OCI-LY3 (cell line): Measurements from ENCODE around the gene CRY1.
"Not testable (repeated sequence)": the region's sequence is repeated elsewhere in the genome, so short reads cannot be mapped to it uniquely, and the experiment has no call there.

Experiments
- H2AFZ ChIP-seq: fragments of 200-600, 300-600 bp; shearing (Covaris generic); 2 replicates; pipeline ENCODE4 v1.6.0; 2014; ENCODE audit warnings: antibody characterized with exemption, low read depth, low read length
- H3K27ac ChIP-seq: fragments of 200-600, 300-600 bp; sonication (generic); 2 replicates; pipeline ENCODE4 v1.5.1; 2014; ENCODE audit warnings: mild to moderate bottlenecking, low read length, moderate library complexity, mixed read lengths
- H3K27me3 ChIP-seq: fragments of 200-600, 300-600 bp; sonication (generic); 2 replicates; pipeline ENCODE4 v1.6.1; 2014; ENCODE audit warnings: low read depth, low read length, mixed read lengths
- H3K36me3 ChIP-seq: fragments of 200-600, 300-600 bp; sonication (generic); replicated peaks from 2 replicates; pipeline ENCODE3; 2014; ENCODE audit warnings: low read depth, low read length, mixed read lengths
- H3K4me1 ChIP-seq: fragments of 300-600, 200-600 bp; sonication (generic); 2 replicates; pipeline ENCODE4 v1.6.1; 2014; ENCODE audit warnings: low read length, mixed read lengths
- H3K4me2 ChIP-seq: fragments of 200-600, 300-600 bp; sonication (generic); 2 replicates; pipeline ENCODE4 v1.6.1; 2014; ENCODE audit warnings: low read length, mixed read lengths
- H3K4me3 ChIP-seq: fragments of 300-600, 200-600 bp; sonication (generic); 2 replicates; pipeline ENCODE4 v1.5.1; 2014; ENCODE audit warnings: antibody characterized with exemption, mild to moderate bottlenecking, low read length, moderate library complexity
- H3K79me2 ChIP-seq: fragments of 300-600, 200-600 bp; shearing (Covaris generic); 2 replicates; pipeline ENCODE4 v1.6.1; 2014; ENCODE audit warnings: mild to moderate bottlenecking, low read length, mixed read lengths
- H3K9ac ChIP-seq: fragments of 300-600, 200-600 bp; shearing (Covaris generic); 2 replicates; pipeline ENCODE4 v1.6.0; 2014; ENCODE audit warnings: mild to moderate bottlenecking, low read length, moderate library complexity
- H3K9me3 ChIP-seq: fragments of 200-600, 300-600 bp; shearing (Covaris generic); 2 replicates; pipeline ENCODE4 v1.6.1; 2014; ENCODE audit warnings: low read length, mixed read lengths; ENCODE audit not compliant: insufficient read depth
- H4K20me1 ChIP-seq: fragments of 200-600, 300-600 bp; sonication (generic); 2 replicates; pipeline ENCODE4 v1.6.1; 2016; ENCODE audit warnings: low read length, mixed read lengths; ENCODE audit not compliant: insufficient read depth
- EZH2phosphoT487 ChIP-seq: fragments of 200-600 bp; shearing (Covaris generic); IDR thresholded peaks from 2 replicates; pipeline ENCODE4 v1.6.1; 2018; ENCODE audit warnings: antibody characterized with exemption, mixed run types, low read depth
- TF ChIP-seq, protein P1 (sequence below): fragments of 200-600, 300-600 bp; sonication (generic); IDR thresholded peaks from 2 replicates; pipeline ENCODE4 v1.5.1; 2014; ENCODE audit warnings: antibody characterized with exemption, low read length, low read depth

CRY1 gene

DNA sequence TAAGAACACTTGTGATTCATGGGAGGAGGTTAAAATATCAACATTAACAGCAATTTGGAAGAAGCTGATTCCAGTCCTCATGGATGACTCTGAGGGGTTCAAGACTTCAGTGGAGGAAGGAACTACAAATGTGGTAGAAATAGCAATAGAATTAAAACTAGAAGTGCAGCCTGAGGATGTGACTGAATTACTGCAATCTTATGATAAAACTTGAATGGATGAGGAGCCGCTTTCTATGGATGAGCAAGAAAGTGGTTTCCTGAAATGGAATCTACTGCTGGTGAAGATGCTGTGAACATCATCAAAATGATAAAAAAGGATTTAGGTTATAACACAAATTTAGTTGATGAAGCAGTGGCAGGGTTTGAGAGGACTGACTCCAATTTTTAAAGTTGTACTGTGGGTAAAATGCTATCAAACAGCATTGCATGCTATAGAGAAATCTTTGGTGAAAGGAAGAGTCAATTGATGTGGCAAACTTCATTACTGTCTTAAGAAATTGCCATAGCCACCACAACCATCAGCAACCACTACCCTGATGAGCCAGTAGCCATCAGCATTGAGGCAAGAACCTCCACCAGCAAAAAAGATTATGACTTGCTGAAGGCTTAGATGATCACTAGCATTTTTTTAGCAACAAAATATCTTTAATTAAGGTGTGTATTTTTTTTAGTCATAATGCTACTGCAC lies 80.5 kb downstream of the CRY1 start:
- H3K27ac ChIP-seq = no peak overlapping the region
- H2AFZ ChIP-seq = no peak overlapping the region
- no peaks in the 10 kb centered on the region for H3K9me3 ChIP-seq
- TF ChIP-seq, protein P1, sequence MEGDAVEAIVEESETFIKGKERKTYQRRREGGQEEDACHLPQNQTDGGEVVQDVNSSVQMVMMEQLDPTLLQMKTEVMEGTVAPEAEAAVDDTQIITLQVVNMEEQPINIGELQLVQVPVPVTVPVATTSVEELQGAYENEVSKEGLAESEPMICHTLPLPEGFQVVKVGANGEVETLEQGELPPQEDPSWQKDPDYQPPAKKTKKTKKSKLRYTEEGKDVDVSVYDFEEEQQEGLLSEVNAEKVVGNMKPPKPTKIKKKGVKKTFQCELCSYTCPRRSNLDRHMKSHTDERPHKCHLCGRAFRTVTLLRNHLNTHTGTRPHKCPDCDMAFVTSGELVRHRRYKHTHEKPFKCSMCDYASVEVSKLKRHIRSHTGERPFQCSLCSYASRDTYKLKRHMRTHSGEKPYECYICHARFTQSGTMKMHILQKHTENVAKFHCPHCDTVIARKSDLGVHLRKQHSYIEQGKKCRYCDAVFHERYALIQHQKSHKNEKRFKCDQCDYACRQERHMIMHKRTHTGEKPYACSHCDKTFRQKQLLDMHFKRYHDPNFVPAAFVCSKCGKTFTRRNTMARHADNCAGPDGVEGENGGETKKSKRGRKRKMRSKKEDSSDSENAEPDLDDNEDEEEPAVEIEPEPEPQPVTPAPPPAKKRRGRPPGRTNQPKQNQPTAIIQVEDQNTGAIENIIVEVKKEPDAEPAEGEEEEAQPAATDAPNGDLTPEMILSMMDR = no peak
- no peak for TF ChIP-seq EZH2phosphoT487
- peaks cover 8% of the 10 kb centered on the region; the same call in 1 of the 2 replicates for H3K27me3 ChIP-seq
- H3K4me3 ChIP-seq = no peak overlapping the region
- H3K4me2 ChIP-seq = no peak overlapping the region
- no peaks in the 10 kb centered on the region for H3K36me3 ChIP-seq
- H3K9ac ChIP-seq = no peak overlapping the region
- H3K79me2 ChIP-seq = no peaks in the 10 kb centered on the region
- H3K4me1 ChIP-seq = no peaks in the 10 kb centered on the region
- no peaks in the 10 kb centered on the region for H4K20me1 ChIP-seq

DNA sequence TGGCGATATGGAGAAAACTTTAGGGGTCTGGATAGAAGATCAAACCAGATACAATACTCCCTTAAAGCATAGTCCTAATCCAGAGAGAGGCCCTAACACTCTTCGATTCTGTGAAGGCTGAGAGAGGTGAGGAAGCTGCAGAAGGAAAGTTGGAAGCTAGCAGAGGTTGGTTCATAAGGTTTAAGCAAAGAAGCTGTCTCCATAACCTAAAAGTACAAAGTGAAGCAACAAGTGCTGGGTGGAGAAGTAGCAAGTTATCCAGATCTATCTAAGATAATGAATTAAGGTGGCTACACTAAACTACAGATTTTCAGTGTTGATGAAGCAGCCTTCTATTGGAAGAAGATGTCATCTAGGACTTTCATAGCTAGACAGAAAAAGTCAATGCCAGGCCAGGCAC lies 81.8 kb downstream of the CRY1 start:
- H2AFZ ChIP-seq = no peak overlapping the region
- TF ChIP-seq, protein P1 = no peak
- TF ChIP-seq EZH2phosphoT487 = no peak

DNA sequence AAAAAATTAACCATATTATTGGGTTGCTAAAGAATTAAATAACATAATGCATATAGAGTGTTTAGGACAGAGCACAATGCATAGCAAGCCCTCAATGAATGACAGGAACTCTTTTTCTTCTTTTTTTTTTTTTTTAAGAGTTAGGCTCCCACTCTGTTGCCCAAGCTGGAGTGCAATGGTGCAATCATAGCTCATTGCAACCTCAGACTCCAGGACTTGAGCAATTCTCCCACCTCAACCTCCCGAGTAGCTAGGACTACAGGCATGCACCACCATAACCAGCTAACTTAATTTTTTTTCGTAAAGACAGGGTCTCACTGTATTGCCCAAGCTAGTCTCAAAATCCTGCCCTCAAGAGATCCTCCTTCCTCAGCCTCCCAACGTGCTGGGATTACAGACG lies 85.9 kb downstream of the CRY1 start:
- Histone ChIP-seq H3K9me3 (no peaks in the 10 kb centered on the region), H3K27me3 (peaks cover 14% of the 10 kb centered on the region; the same call in 1 of the 2 replicates), H3K36me3 (no peaks in the 10 kb centered on the region), H3K4me1 (no peaks in the 10 kb centered on the region), H3K79me2 (no peaks in the 10 kb centered on the region), H3K9ac (no peak overlapping the region), H4K20me1 (no peaks in the 10 kb centered on the region), H3K4me3 (no peak overlapping the region), H3K27ac (no peak overlapping the region), H2AFZ (no peak overlapping the region), H3K4me2 (no peak overlapping the region)
- no peak for TF ChIP-seq EZH2phosphoT487
- TF ChIP-seq, protein P1 = no peak

More for the DNA sequence above, 81.8 kb downstream of the CRY1 start:
- Histone ChIP-seq H3K27ac (no peak overlapping the region), H4K20me1 (no peaks in the 10 kb centered on the region), H3K79me2 (no peaks in the 10 kb centered on the region), H3K9me3 (no peaks in the 10 kb centered on the region), H3K9ac (no peak overlapping the region), H3K4me1 (no peaks in the 10 kb centered on the region), H3K36me3 (no peaks in the 10 kb centered on the region), H3K4me3 (no peak overlapping the region), H3K4me2 (no peak overlapping the region), H3K27me3 (peaks cover 13% of the 10 kb centered on the region; the same call in 1 of the 2 replicates)

DNA sequence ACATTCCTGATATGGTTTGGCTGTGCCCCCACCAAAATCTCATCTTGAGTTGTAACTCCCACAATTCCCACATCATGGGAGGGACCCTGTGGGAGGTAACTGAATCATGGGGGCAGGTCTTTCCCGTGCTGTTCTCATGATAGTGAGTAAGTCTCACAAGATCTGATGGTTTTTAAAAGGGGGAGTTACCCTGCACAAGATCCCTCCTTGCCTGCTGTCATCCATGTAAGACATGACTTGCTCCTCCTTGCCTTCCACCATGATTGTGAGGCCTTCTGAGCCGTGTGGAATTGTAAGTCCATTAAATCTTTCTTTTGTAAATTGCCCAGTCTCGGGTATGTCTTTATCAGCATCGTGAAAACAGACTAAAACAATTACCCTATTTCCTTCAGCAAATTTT lies 90.7 kb downstream of the CRY1 start:
- H4K20me1 ChIP-seq, H3K9me3 ChIP-seq, H3K9ac ChIP-seq, H2AFZ ChIP-seq, H3K4me2 ChIP-seq, H3K27ac ChIP-seq, H3K4me1 ChIP-seq, H3K79me2 ChIP-seq, H3K36me3 ChIP-seq, H3K4me3 ChIP-seq: not testable (repeated sequence)
- H3K27me3 ChIP-seq = peaks cover 16% of the 10 kb centered on the region; the same call in 1 of the 2 replicates
